ENCODE results near the gene DUSP28.

DUSP28 gene

GRCh38 chr2:240571314-240571973 is 11.3 kb downstream of the DUSP28 start:
- H3K4me3 ChIP-seq (ENCODE audit: low read depth, low read length), result no peak overlapping the region
- TF ChIP-seq, protein P1, sequence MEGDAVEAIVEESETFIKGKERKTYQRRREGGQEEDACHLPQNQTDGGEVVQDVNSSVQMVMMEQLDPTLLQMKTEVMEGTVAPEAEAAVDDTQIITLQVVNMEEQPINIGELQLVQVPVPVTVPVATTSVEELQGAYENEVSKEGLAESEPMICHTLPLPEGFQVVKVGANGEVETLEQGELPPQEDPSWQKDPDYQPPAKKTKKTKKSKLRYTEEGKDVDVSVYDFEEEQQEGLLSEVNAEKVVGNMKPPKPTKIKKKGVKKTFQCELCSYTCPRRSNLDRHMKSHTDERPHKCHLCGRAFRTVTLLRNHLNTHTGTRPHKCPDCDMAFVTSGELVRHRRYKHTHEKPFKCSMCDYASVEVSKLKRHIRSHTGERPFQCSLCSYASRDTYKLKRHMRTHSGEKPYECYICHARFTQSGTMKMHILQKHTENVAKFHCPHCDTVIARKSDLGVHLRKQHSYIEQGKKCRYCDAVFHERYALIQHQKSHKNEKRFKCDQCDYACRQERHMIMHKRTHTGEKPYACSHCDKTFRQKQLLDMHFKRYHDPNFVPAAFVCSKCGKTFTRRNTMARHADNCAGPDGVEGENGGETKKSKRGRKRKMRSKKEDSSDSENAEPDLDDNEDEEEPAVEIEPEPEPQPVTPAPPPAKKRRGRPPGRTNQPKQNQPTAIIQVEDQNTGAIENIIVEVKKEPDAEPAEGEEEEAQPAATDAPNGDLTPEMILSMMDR (IDR thresholded peaks at IDR 0.05; ENCODE audit: low read depth, low read length), result no peak

DNA sequence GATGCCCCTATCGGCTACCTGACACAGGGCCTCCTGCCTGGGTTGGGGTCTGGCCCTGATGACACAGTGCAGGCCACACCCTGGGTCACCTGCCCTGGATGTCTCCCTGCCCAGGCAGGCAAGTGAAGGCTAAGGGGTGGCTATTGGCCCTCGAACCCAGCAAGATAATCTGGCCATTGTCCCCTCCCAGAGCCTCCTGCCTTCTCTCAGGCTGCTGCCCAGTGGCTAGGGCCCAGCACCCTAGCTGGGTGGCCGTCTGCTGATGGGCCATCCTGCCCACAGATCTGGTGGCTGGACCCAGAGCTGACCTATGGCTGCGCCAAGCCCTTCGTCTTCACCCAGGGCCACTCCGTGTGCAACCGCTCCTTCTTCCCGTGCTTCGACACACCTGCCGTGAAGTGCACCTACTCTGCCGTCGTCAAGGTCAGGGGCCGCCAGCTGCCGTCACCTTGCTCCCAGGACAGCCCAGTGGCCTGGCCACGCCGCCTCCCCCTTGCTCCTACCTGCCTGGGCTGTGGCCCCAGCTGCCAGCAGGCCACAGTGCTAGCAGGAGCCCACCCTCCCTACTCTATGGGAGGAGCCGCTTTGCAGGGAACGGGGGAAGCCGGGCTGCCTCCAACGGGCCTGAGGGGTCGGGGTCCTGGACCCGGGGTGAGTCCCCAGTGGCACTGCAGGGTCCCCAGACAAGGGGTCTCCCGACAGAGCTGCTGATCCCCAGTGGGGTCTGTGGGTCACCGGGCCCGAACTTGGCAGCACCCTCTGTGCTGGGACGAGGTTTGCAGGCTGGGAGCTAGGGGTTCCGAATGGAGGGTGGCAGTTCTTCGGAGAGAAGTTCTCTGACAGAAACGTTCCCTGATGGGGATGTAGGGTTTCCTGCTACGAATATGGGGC is 12.2 kb downstream of the DUSP28 start:
- no peak overlapping the region for H3K4me3 ChIP-seq (ENCODE audit: low read depth, low read length)
- TF ChIP-seq, protein P1 (IDR thresholded peaks at IDR 0.05; ENCODE audit: low read depth, low read length), result no peak

DNA sequence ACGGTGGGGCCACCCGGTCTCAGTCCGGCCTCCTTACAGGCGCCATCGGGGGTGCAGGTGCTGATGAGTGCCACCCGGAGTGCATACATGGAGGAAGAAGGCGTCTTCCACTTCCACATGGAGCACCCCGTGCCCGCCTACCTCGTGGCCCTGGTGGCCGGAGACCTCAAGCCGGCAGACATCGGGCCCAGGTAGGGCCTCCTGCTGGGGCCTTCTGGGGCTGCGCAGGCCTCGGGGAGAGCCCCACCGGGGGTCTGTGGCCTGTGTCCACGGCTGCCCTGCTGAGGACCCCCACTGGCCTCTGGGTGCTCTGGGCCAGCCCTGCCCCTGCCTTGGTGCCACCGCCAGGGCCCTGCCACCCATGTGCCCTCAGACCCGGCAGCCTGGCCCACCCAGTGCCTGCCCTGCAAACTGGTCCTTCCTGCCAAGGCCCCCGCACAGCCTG is 12.9 kb downstream of the DUSP28 start:
- TF ChIP-seq, protein P1 (IDR thresholded peaks at IDR 0.05; ENCODE audit: low read depth, low read length), result no peak
- no peak overlapping the region for H3K4me3 ChIP-seq (ENCODE audit: low read depth, low read length)

DNA sequence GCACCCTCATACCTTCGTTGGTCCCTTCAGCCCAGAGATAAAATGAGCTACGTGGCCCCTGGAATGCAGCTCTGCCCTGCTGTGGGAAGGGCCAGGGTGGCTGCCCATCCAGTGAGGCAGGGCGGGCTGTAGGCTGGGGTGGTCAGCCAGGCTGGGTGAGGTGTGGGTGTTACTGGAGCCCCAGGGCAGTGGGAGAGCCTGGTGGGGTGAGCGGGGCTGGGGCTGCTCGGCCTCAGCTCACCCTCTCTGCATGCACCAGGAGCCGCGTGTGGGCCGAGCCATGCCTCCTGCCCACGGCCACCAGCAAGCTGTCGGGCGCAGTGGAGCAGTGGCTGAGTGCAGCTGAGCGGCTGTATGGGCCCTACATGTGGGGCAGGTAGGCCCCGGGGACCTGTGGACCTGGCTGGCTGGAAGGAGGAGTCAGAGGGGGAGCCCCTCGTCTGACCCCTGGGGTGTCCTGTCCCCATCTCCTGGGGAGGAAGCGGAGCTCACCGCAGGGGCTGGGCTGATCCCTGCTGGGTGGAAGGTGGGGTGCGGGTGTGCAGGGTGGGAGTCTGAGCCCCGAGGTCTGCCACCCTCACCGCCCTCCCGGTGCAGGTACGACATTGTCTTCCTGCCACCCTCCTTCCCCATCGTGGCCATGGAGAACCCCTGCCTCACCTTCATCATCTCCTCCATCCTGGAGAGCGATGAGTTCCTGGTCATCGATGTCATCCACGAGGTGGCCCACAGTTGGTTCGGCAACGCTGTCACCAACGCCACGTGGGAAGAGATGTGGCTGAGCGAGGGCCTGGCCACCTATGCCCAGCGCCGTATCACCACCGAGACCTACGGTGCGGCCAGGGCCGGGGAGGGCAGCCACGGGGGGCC is 13.6 kb downstream of the DUSP28 start:
- H3K4me3 ChIP-seq (ENCODE audit: low read depth, low read length), result no peak overlapping the region
- TF ChIP-seq, protein P1 (IDR thresholded peaks at IDR 0.05; ENCODE audit: low read depth, low read length), result no peak

- TF ChIP-seq, protein P1 (IDR thresholded peaks at IDR 0.05; ENCODE audit: low read depth, low read length), result no peak
- no peak overlapping the region for H3K4me3 ChIP-seq (ENCODE audit: low read depth, low read length)
Measured at GRCh38 chr2:240574386-240575100, 14.4 kb downstream of the DUSP28 start.

DNA sequence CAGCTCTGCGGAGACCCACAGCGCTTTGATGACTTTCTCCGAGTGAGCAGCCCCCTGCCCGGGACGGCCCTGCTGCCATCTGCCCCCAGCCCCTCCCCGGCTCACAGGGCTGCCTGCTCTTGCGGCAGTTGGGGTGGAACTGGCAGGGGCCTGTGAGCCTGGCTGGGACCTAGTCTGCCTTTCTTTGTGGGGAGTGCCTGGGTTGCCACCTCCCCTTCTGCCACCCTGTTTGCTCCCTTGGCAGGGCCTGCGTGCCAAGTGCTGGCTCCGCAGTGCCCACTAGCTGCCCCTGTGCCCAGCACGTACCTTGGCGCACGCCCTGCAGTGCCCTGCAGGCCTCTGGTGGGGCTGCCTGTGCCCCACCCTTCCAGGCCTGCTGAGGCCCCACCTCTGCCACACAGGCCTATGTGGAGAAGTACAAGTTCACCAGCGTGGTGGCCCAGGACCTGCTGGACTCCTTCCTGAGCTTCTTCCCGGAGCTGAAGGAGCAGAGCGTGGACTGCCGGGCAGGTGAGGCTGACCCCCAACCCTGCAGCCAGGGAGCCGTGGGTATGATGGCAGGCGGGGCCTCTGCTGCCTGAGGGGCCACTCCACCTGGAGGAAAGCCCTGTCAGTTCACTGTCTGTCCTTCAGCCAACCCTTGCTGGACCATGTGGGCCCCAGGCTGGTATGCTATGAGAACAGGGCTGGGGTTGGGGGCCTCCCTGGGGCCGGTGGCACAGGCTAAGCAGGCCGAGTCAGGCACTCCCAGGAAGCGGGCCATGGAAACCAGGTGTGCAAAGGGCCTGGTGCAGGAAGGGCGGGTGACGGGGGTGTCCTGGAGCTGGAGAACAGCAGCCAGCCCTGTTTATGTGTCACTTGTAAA is 15.2 kb downstream of the DUSP28 start:
- TF ChIP-seq, protein P1 (IDR thresholded peaks at IDR 0.05; ENCODE audit: low read depth, low read length), result no peak
- no peak overlapping the region for H3K4me3 ChIP-seq (ENCODE audit: low read depth, low read length)
